HG02642 (cell line): ENCODE data around the gene EFNB2.

ENCODE experiments used
- ATAC-seq: cut with Tn5 transposase; IDR thresholded peaks from one replicate; pipeline ENCODE4 v1.9.1; 2021; ENCODE audit warnings: mild to moderate bottlenecking; ENCODE audit not compliant: unreplicated experiment, poor library complexity

The EFNB2 gene

GRCh38 chr13:106505295-106505694 lies 30.2 kb downstream of the EFNB2 start:
- ATAC-seq: no peak

GRCh38 chr13:106503730-106504453 lies 31.6 kb downstream of the EFNB2 start:
- ATAC-seq: no peak

- ATAC-seq: no peak
Measured at GRCh38 chr13:106503272-106503671, 32.2 kb downstream of the EFNB2 start.

- ATAC-seq: no peak
Measured at GRCh38 chr13:106500445-106500844, 35.0 kb downstream of the EFNB2 start.

- ATAC-seq: peak; percentile 67
Measured at GRCh38 chr13:106499896-106500295, 35.6 kb downstream of the EFNB2 start.

GRCh38 chr13:106499113-106499512 lies 36.3 kb downstream of the EFNB2 start:
- no peak for ATAC-seq

- ATAC-seq: no peak
Measured at GRCh38 chr13:106498571-106498970, 36.9 kb downstream of the EFNB2 start.

- ATAC-seq: no peak
Measured at GRCh38 chr13:106498158-106498557, 37.3 kb downstream of the EFNB2 start.

GRCh38 chr13:106497079-106497478 lies 38.4 kb downstream of the EFNB2 start:
- ATAC-seq: no peak

GRCh38 chr13:106496072-106496997 lies 39.1 kb downstream of the EFNB2 start:
- no peak for ATAC-seq

GRCh38 chr13:106494936-106495335 lies 40.5 kb downstream of the EFNB2 start:
- no peak for ATAC-seq

- ATAC-seq: no peak
Measured at GRCh38 chr13:106494506-106494905, 41.0 kb downstream of the EFNB2 start.

GRCh38 chr13:106493533-106494220 lies 41.8 kb downstream of the EFNB2 start:
- peak; percentile 85 for ATAC-seq

- ATAC-seq: no peak
Measured at GRCh38 chr13:106492588-106493475, 42.6 kb downstream of the EFNB2 start.

- no peak for ATAC-seq
Measured at GRCh38 chr13:106491928-106492587, 43.4 kb downstream of the EFNB2 start.

GRCh38 chr13:106491463-106491862 lies 44.0 kb downstream of the EFNB2 start:
- no peak for ATAC-seq

- no peak for ATAC-seq
Measured at GRCh38 chr13:106490569-106491321, 44.7 kb downstream of the EFNB2 start.

- ATAC-seq: no peak
Measured at GRCh38 chr13:106489849-106490568, 45.5 kb downstream of the EFNB2 start.
